ENCODE data around the gene SNUPN.

Gene SNUPN

GRCh38 chr15:75616766-75617165, 8.8 kb downstream of the SNUPN start:
- H3K27ac ChIP-seq (ENCODE audit: low read depth, low read length, poor library complexity, severe bottlenecking) = no peak overlapping the region
- H3K9me2 ChIP-seq (ENCODE audit: low read depth, low read length) = no peaks in the 10 kb centered on the region
- no peaks in the 10 kb centered on the region for H3K79me2 ChIP-seq (ENCODE audit: insufficient read depth, low read length)

DNA sequence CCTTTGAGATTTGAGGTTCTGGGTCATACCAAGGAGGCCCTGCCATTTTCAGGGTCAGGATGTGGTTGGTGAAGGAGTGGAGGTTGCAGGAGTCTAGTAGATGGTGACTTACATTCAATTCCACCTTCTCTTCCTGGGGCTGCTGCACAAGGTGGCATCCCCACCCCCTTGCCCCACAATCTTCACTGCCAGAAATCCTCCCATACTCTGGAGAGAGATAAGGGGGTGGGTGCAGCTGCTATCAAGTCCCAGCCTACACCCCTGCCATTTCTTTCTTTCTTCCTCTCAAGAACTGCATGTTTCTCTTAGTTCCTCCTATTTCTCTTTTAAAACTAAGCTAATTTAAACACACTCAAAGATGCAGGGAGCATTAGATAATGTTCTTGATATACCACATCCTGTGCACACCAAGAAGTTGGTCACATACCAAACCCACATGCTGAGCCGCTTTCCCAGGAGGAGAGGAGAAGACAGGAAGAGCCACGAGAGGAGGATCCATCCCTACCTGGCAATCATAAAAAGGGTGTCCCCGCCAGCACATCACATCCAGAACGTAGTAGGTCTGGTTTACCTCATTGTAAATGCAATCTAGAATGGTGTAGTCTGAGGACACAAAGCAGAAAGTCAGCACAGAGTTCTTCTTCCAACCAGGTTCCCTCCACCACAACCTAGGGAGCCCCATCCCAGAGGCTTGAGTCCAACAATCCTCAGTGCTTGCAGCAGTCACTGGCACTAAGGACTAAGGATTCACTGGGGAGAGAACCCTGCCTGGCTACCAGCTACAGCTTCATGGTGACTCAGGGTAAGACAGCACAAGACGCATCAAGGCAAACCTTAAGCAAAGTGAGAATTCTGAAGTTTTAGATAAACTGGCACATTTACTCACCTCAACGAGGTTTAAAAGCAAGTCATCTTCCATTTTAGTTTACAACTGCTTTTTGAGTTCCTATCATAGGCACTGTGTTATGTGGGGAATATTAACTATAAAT, 18.5 kb downstream of the SNUPN start:
- TF ChIP-seq, protein P1, sequence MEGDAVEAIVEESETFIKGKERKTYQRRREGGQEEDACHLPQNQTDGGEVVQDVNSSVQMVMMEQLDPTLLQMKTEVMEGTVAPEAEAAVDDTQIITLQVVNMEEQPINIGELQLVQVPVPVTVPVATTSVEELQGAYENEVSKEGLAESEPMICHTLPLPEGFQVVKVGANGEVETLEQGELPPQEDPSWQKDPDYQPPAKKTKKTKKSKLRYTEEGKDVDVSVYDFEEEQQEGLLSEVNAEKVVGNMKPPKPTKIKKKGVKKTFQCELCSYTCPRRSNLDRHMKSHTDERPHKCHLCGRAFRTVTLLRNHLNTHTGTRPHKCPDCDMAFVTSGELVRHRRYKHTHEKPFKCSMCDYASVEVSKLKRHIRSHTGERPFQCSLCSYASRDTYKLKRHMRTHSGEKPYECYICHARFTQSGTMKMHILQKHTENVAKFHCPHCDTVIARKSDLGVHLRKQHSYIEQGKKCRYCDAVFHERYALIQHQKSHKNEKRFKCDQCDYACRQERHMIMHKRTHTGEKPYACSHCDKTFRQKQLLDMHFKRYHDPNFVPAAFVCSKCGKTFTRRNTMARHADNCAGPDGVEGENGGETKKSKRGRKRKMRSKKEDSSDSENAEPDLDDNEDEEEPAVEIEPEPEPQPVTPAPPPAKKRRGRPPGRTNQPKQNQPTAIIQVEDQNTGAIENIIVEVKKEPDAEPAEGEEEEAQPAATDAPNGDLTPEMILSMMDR (IDR thresholded peaks at IDR 0.05; ENCODE audit: low read length) = no peak
- no peak for TF ChIP-seq EZH2 (IDR thresholded peaks at IDR 0.05; ENCODE audit: borderline replicate concordance, low read length)
- Histone ChIP-seq H3K9me3 (ENCODE audit: low read length) (no peaks in the 10 kb centered on the region), H2AFZ (ENCODE audit: low read length) (no peak overlapping the region), H3K4me2 (ENCODE audit: low read length) (no peak overlapping the region), H3K36me3 (ENCODE audit: insufficient read depth, low read length) (peaks cover 56% of the 10 kb centered on the region), H3K4me3 (ENCODE audit: low read depth, low read length, poor library complexity, severe bottlenecking) (no peak overlapping the region), H3K9me2 (ENCODE audit: low read depth, low read length) (no peaks in the 10 kb centered on the region), H3K4me1 (ENCODE audit: insufficient read depth, low read length, severe bottlenecking) (no peaks in the 10 kb centered on the region), H3K27me3 (ENCODE audit: insufficient read depth, low read length) (no peaks in the 10 kb centered on the region), H3K27ac (ENCODE audit: low read depth, low read length, poor library complexity, severe bottlenecking) (no peak overlapping the region), H3F3A (ENCODE audit: insufficient read depth, low read length) (no peaks in the 10 kb centered on the region), H4K20me1 (ENCODE audit: insufficient read depth, low read length) (no peaks in the 10 kb centered on the region), H3K9ac (ENCODE audit: low read length) (no peak overlapping the region), H3K79me2 (ENCODE audit: insufficient read depth, low read length) (no peaks in the 10 kb centered on the region)

More at GRCh38 chr15:75616766-75617165, 8.8 kb downstream of the SNUPN start:
- Histone ChIP-seq H3K27me3 (ENCODE audit: insufficient read depth, low read length) (no peaks in the 10 kb centered on the region), H3F3A (ENCODE audit: insufficient read depth, low read length) (no peaks in the 10 kb centered on the region), H3K36me3 (ENCODE audit: insufficient read depth, low read length) (peaks cover 74% of the 10 kb centered on the region), H3K4me1 (ENCODE audit: insufficient read depth, low read length, severe bottlenecking) (no peaks in the 10 kb centered on the region), H3K9ac (ENCODE audit: low read length) (no peak overlapping the region), H3K9me3 (ENCODE audit: low read length) (no peaks in the 10 kb centered on the region), H3K4me2 (ENCODE audit: low read length) (no peak overlapping the region), H3K4me3 (ENCODE audit: low read depth, low read length, poor library complexity, severe bottlenecking) (no peak overlapping the region), H2AFZ (ENCODE audit: low read length) (no peak overlapping the region), H4K20me1 (ENCODE audit: insufficient read depth, low read length) (no peaks in the 10 kb centered on the region)
- TF ChIP-seq, protein P1 (IDR thresholded peaks at IDR 0.05; ENCODE audit: low read length) = no peak
- no peak for TF ChIP-seq EZH2 (IDR thresholded peaks at IDR 0.05; ENCODE audit: borderline replicate concordance, low read length)

DNA sequence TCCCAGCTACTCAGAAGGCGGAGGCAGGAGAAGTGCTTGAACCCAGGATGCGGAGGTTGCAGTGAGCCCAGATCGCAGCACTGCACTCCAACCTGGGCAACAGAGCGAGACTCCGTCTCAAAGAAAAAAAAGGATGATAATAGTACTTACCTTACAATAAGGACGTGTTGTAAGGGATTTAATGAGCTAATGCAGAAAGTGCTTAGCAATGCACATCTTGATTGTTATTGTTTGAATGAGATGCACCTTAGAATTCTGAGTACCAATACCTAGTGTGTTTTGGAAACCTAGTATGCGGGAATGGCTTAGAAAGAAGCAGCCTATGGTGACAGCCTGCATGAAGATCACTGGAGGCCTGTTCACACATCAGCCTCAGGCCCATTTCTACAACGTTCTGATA, 19.5 kb downstream of the SNUPN start:
- peaks cover 57% of the 10 kb centered on the region for H3K36me3 ChIP-seq (ENCODE audit: insufficient read depth, low read length)

More for the DNA sequence above, 19.5 kb downstream of the SNUPN start:
- H3K9me2 ChIP-seq (ENCODE audit: low read depth, low read length) = no peaks in the 10 kb centered on the region
- TF ChIP-seq, protein P1 (IDR thresholded peaks at IDR 0.05; ENCODE audit: low read length) = no peak
- no peak for TF ChIP-seq EZH2 (IDR thresholded peaks at IDR 0.05; ENCODE audit: borderline replicate concordance, low read length)
- no peaks in the 10 kb centered on the region for H3K4me1 ChIP-seq (ENCODE audit: insufficient read depth, low read length, severe bottlenecking)
- H3K27ac ChIP-seq (ENCODE audit: low read depth, low read length, poor library complexity, severe bottlenecking) = no peak overlapping the region
- H4K20me1 ChIP-seq (ENCODE audit: insufficient read depth, low read length) = no peaks in the 10 kb centered on the region
- no peak overlapping the region for H2AFZ ChIP-seq (ENCODE audit: low read length)
- no peak overlapping the region for H3K4me3 ChIP-seq (ENCODE audit: low read depth, low read length, poor library complexity, severe bottlenecking)
- no peaks in the 10 kb centered on the region for H3K27me3 ChIP-seq (ENCODE audit: insufficient read depth, low read length)
- H3K9ac ChIP-seq (ENCODE audit: low read length) = no peak overlapping the region
- no peaks in the 10 kb centered on the region for H3F3A ChIP-seq (ENCODE audit: insufficient read depth, low read length)
- H3K79me2 ChIP-seq (ENCODE audit: insufficient read depth, low read length) = no peaks in the 10 kb centered on the region
- H3K4me2 ChIP-seq (ENCODE audit: low read length) = no peak overlapping the region
- H3K9me3 ChIP-seq (ENCODE audit: low read length) = no peaks in the 10 kb centered on the region
